Smooth muscle cell (in vitro differentiated cells): ENCODE data around the gene GRK2. TPM values are rescaled to one million over a fixed set of nuclear protein-coding genes. Genes with fewer than 3 reads are reported as not detected.
A peak's percentile ranks its signal among the peaks of the same experiment; 100 is the strongest.

Experiments used
- DNase-seq: peaks from one replicate; lab custom pipeline; 2025; ENCODE audit not compliant: unreplicated experiment; lab: John Stamatoyannopoulos, UW
- H2AFZ ChIP-seq: fragments of 200-600 bp; sonication (generic); 2 replicates; pipeline ENCODE4 v1.6.0; 2016; ENCODE audit warnings: antibody characterized with exemption, low read depth, mild to moderate bottlenecking
- H3F3A ChIP-seq: fragments of 200-600 bp; sonication (generic); 2 replicates; pipeline ENCODE4 v1.6.0; 2017; ENCODE audit warnings: antibody characterized with exemption, low read depth
- H3K27ac ChIP-seq: fragments of 200-600 bp; sonication (generic); 2 replicates; pipeline ENCODE4 v1.5.1; 2016; ENCODE audit warnings: low read depth, mild to moderate bottlenecking
- H3K27me3 ChIP-seq: fragments of 200-600 bp; sonication (generic); 2 replicates; pipeline ENCODE4 v1.6.1; 2016; ENCODE audit warnings: low read depth, mild to moderate bottlenecking
- H3K36me3 ChIP-seq: fragments of 200-600 bp; sonication (generic); 2 replicates; pipeline ENCODE4 v1.5.1; 2016; ENCODE audit warnings: low read depth
- H3K4me1 ChIP-seq: fragments of 200-600 bp; sonication (generic); 2 replicates; pipeline ENCODE4 v1.5.1; 2016; ENCODE audit warnings: low read depth
- H3K4me2 ChIP-seq: fragments of 200-600 bp; sonication (generic); 2 replicates; pipeline ENCODE4 v1.6.0; 2016; ENCODE audit warnings: mild to moderate bottlenecking
- H3K4me3 ChIP-seq: fragments of 200-600 bp; sonication (generic); 2 replicates; pipeline ENCODE4 v1.5.1; 2016; ENCODE audit warnings: mild to moderate bottlenecking
- H3K79me2 ChIP-seq: fragments of 200-600 bp; sonication (generic); 2 replicates; pipeline ENCODE4 v1.6.0; 2016; ENCODE audit warnings: low read depth, mild to moderate bottlenecking
- H3K9ac ChIP-seq: fragments of 200-600 bp; sonication (generic); 2 replicates; pipeline ENCODE4 v1.6.0; 2016; ENCODE audit warnings: low read depth
- H3K9me3 ChIP-seq: fragments of 200-600 bp; sonication (generic); replicated peaks from 2 replicates; pipeline ENCODE4 v1.5.1; 2016; ENCODE audit warnings: low read depth
- H4K20me1 ChIP-seq: fragments of 200-600 bp; sonication (generic); 2 replicates; pipeline ENCODE4 v1.6.0; 2016; ENCODE audit warnings: low read depth
- CTCF ChIP-seq: fragments of 200-600 bp; sonication (generic); IDR thresholded peaks from 2 replicates; pipeline ENCODE4 v1.5.1; 2017; ENCODE audit warnings: borderline replicate concordance, mild to moderate bottlenecking, antibody characterized with exemption; ENCODE audit not compliant: insufficient read depth, poor library complexity, severe bottlenecking
- WGBS: methylation state at CpG from one replicate; pipeline ENCODE4 v1.1.7; 2016; ENCODE audit warnings: low lambda C conversion rate; 5-methylcytosine and 5-hydroxymethylcytosine counted together
- polyA plus RNA-seq: library from polyadenylated mRNA; unstranded; fragments of >200 nt; fragmentation: Nextera tagmentation; extraction: Ambion mirVana; gene quantifications from 2 replicates; pipeline ENCODE4 v1.2.1, GENCODE V29; 2016
- total RNA-seq: library from RNA; depleted of rRNA; stranded (reverse); fragments of >200 nt; gene quantifications from 2 replicates; pipeline ENCODE4 v1.2.3, GENCODE V29; 2014

Gene GRK2
- total and polyA plus RNA-seq, 2 experiments from 2014 or later, result 22.2 to 42.5 TPM

- no peaks in the 10 kb centered on the region for H3K27me3 ChIP-seq
- no peak overlapping the region for H2AFZ ChIP-seq
- no peak overlapping the region for H3K27ac ChIP-seq
- no peak overlapping the region for H3K9ac ChIP-seq
- H3K4me2 ChIP-seq, result peak overlapping the region; percentile 87
- TF ChIP-seq CTCF, result no peak
- H3K79me2 ChIP-seq, result peaks cover 6% of the 10 kb centered on the region
- H3K9me3 ChIP-seq, result no peaks in the 10 kb centered on the region
- no peak for DNase-seq
- no peaks in the 10 kb centered on the region for H3K4me1 ChIP-seq
- H3K4me3 ChIP-seq, result peak overlapping the region; percentile 46
- H3K36me3 ChIP-seq, result no peaks in the 10 kb centered on the region
- no peaks in the 10 kb centered on the region for H4K20me1 ChIP-seq
- 11% methylated on average over 16 of the region's 18 CpGs for WGBS
- peaks cover 12% of the 10 kb centered on the region for H3F3A ChIP-seq
Measured at GRCh38 chr11:67261640-67261945, 4.7 kb upstream of the GRK2 start.

DNA sequence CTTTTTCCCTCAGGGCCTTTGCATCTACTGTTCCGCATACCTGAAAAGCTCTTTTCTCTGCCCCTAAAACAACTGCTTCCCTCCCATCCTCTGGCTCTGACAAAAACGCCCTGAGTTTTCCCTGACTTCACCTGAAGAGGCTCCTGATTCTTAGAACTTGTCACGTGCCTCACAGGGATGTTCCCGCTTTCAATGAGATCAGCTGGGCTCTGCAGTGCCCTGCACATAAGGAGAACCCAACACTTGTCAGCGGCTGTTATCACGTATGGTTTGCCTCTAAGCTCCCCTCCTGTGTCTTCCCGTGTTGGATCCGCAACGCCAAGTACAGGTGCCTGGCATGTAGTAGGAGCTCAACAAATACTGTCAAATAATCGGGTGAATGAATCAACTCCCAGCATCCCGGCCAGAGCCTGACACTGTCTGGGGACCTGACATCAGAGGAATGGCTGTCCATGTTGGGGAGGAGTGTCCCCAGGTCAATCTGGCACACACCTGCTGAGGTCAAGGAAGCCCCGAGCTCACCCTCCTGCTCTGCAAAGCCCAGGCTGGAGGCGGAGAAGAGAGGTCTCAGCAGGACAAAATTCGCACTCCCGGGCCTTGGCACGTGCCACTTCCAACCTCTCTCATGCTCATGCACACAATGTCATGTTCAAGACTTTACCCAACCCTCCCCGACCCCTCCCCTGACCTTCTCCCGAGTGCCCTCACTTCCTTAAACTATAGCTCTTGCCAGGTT is 4.2 kb upstream of the GRK2 start:
- H3K9me3 ChIP-seq, result no peaks in the 10 kb centered on the region
- no peak overlapping the region for H3K27ac ChIP-seq
- DNase-seq, result no peak
- H3K9ac ChIP-seq, result no peak overlapping the region
- peaks cover 12% of the 10 kb centered on the region for H3K79me2 ChIP-seq
- WGBS, result 58% methylated on average over 18 of the region's 18 CpGs
- peak overlapping the region; percentile 46 for H3K4me3 ChIP-seq
- peaks cover 12% of the 10 kb centered on the region for H3F3A ChIP-seq
- H3K4me2 ChIP-seq, result peak overlapping the region; percentile 87
- no peaks in the 10 kb centered on the region for H3K4me1 ChIP-seq
- H2AFZ ChIP-seq, result no peak overlapping the region
- H3K27me3 ChIP-seq, result no peaks in the 10 kb centered on the region
- no peaks in the 10 kb centered on the region for H4K20me1 ChIP-seq
- H3K36me3 ChIP-seq, result no peaks in the 10 kb centered on the region
- no peak for TF ChIP-seq CTCF

GRCh38 chr11:67262731-67263675 is 3.3 kb upstream of the GRK2 start:
- no peak overlapping the region for H3K4me3 ChIP-seq
- no peak overlapping the region for H3K4me2 ChIP-seq
- peaks cover 21% of the 10 kb centered on the region for H3K79me2 ChIP-seq
- H3K27ac ChIP-seq, result no peak overlapping the region
- H3K4me1 ChIP-seq, result no peaks in the 10 kb centered on the region
- no peak overlapping the region for H3K9ac ChIP-seq
- peak; percentile 66 for TF ChIP-seq CTCF
- H2AFZ ChIP-seq, result no peak overlapping the region
- no peaks in the 10 kb centered on the region for H3K27me3 ChIP-seq
- peaks cover 7% of the 10 kb centered on the region for H4K20me1 ChIP-seq
- no peaks in the 10 kb centered on the region for H3K9me3 ChIP-seq
- no peaks in the 10 kb centered on the region for H3K36me3 ChIP-seq
- peak; percentile 24 for DNase-seq
- H3F3A ChIP-seq, result peaks cover 7% of the 10 kb centered on the region
- WGBS, result 63% methylated on average over 22 of the region's 22 CpGs
